HepG2 (cell line): Measurements from ENCODE around the gene PLEKHA8. TPM values are rescaled to one million over a fixed set of nuclear protein-coding genes. Genes with fewer than 3 reads are reported as not detected.

Experiments
- AGO1 ChIP-seq: fragments of 200-400 bp; formaldehyde crosslinking; IDR thresholded peaks from 2 replicates; pipeline ENCODE4 v1.6.1; 2017; ENCODE audit warnings: mild to moderate bottlenecking, low read depth, low read length, moderate library complexity; ENCODE audit not compliant: poor library complexity, severe bottlenecking
- CHCHD3 ChIP-seq: sonication (generic); formaldehyde crosslinking; IDR thresholded peaks from 2 replicates; pipeline ENCODE4 v1.8.0; 2022; ENCODE audit warnings: mild to moderate bottlenecking, missing genetic modification reagents, moderate library complexity
- GABPB1 ChIP-seq: IDR thresholded peaks from 2 replicates; pipeline ENCODE4 v1.6.1; 2016; ENCODE audit warnings: mild to moderate bottlenecking, missing genetic modification reagents, moderate library complexity, missing compliant biosample characterization
- HINFP ChIP-seq: sonication (generic); formaldehyde crosslinking; IDR thresholded peaks from 2 replicates; pipeline ENCODE4 v1.4.0; 2020; ENCODE audit warnings: low read depth, mild to moderate bottlenecking, missing genetic modification reagents
- KDM1A ChIP-seq: IDR thresholded peaks from 2 replicates; pipeline ENCODE4 v1.6.1; 2016; ENCODE audit warnings: missing compliant biosample characterization
- KDM3A ChIP-seq: IDR thresholded peaks from 2 replicates; pipeline ENCODE4 v1.6.1; 2018; ENCODE audit warnings: low read depth, missing compliant biosample characterization
- KDM5B ChIP-seq: sonication (generic); formaldehyde crosslinking; IDR thresholded peaks from 2 replicates; pipeline ENCODE4 v1.4.0; 2020; ENCODE audit warnings: missing genetic modification reagents, mild to moderate bottlenecking, borderline replicate concordance
- NFIC ChIP-seq: IDR thresholded peaks from 2 replicates; pipeline ENCODE4 v1.6.1; 2012; ENCODE audit warnings: mild to moderate bottlenecking, low read length, inconsistent platforms
- PTBP1 ChIP-seq: fragments of 200-400 bp; formaldehyde crosslinking; IDR thresholded peaks from 2 replicates; pipeline ENCODE4 v1.6.1; 2018; ENCODE audit warnings: low read length, low read depth; ENCODE audit not compliant: poor library complexity, severe bottlenecking
- RCOR2 ChIP-seq: IDR thresholded peaks from 2 replicates; pipeline ENCODE4 v1.6.1; 2016; ENCODE audit warnings: missing biosample characterization, missing genetic modification reagents
- SRSF1 ChIP-seq: fragments of 200-400 bp; formaldehyde crosslinking; optimal IDR thresholded peaks from 2 replicates; pipeline ENCODE3; 2017; ENCODE audit warnings: mild to moderate bottlenecking, low read depth, low read length, moderate library complexity
- SSRP1 ChIP-seq: IDR thresholded peaks from 2 replicates; pipeline ENCODE4 v1.6.1; 2016; ENCODE audit warnings: control low read depth
- TFDP1 ChIP-seq: IDR thresholded peaks from 2 replicates; pipeline ENCODE4 v1.6.1; 2016; ENCODE audit warnings: missing compliant biosample characterization, missing genetic modification reagents, borderline replicate concordance
- U2AF1 ChIP-seq: fragments of 200-400 bp; formaldehyde crosslinking; optimal IDR thresholded peaks from 2 replicates; pipeline ENCODE3; 2017; ENCODE audit warnings: mild to moderate bottlenecking, low read depth, low read length
- U2AF2 ChIP-seq: fragments of 200-400 bp; formaldehyde crosslinking; IDR thresholded peaks from 2 replicates; pipeline ENCODE4 v1.6.1; 2017; ENCODE audit warnings: low read depth, mild to moderate bottlenecking, low read length
- ZBTB40 ChIP-seq, 2 experiments: fragments of 450-650 bp in 1 of 2; sonication (generic) in 1 of 2; formaldehyde crosslinking in 1 of 2; IDR thresholded peaks; 2 replicates each; pipeline versions ENCODE4 v1.6.1 to v1.8.0; 2016 to 2022; ENCODE audit warnings: antibody characterized with exemption in 1 of 2, mild to moderate bottlenecking in 1 of 2, missing genetic modification reagents in 1 of 2
- ZNF207 ChIP-seq: fragments of 450-650 bp; IDR thresholded peaks from 2 replicates; pipeline ENCODE4 v1.6.1; 2016; ENCODE audit warnings: antibody characterized with exemption, borderline replicate concordance
- ZNF766 ChIP-seq: sonication (generic); formaldehyde crosslinking; IDR thresholded peaks from 2 replicates; pipeline ENCODE4 v1.5.0; 2020; ENCODE audit warnings: missing genetic modification reagents, borderline replicate concordance
- polyA plus RNA-seq, 8 experiments: library from polyadenylated mRNA; depleted of rRNA in 3 of 8; stranded (reverse) in 7 of 8; unstranded in 1 of 8; fragments of >200 nt; fragmentation: Illumina TruSeq in 4 of 8; extraction: Trizol in 4 of 8; gene quantifications; 2 replicates each; pipeline versions ENCODE4 v1.2.1 to v1.2.3, GENCODE V29; 2011 to 2016; ENCODE audit warnings: low read depth in 4 of 8, missing spikeins in 1 of 8, mixed read lengths in 1 of 8; ENCODE audit not compliant: insufficient read depth in 1 of 8
- total RNA-seq, 5 experiments: library from RNA; depleted of rRNA; stranded (reverse); fragments of >200 nt; fragmentation: Illumina TruSeq; extraction: Trizol; gene quantifications; 2 replicates each; pipeline ENCODE4 v1.2.3, GENCODE V29; 2016; ENCODE audit warnings: low read depth in 1 of 5

The PLEKHA8 gene
- total and polyA plus RNA-seq, 2 of the 13 experiments (the other 11 are each of a cell fraction or from before 2014, with no cell fraction given): 12.5 to 26.4 TPM

- TF ChIP-seq TFDP1 (peak; percentile 62; the same call in 1 of the 2 replicates), U2AF2 (no peak), KDM1A (no peak), SRSF1 (no peak), ZNF207 (no peak), CHCHD3 (CRISPR knock-in tag) (no peak), SSRP1 (CRISPR knock-in tag) (no peak), AGO1 (no peak), GABPB1 (peak; percentile 58; the same call in 1 of the 2 replicates), HINFP (no peak), KDM3A (CRISPR knock-in tag) (no peak), KDM5B (CRISPR knock-in tag) (0 out of 2 replicates have a peak, but pooled peaks have one; percentile 39), NFIC (no peak), PTBP1 (no peak), RCOR2 (no peak), U2AF1 (no peak), ZNF766 (no peak), ZBTB40 (IDR thresholded peaks at IDR 0.05) (no peak), ZBTB40 (CRISPR knock-in tag; IDR thresholded peaks at IDR 0.05) (peak; percentile 56; the same call in 1 of the 2 replicates)
Measured at GRCh38 chr7:30135301-30136116, 107.3 kb downstream of the PLEKHA8 start (continued).
